ENCODE results near the gene RANGRF.
"Not testable (repeated sequence)": the region's sequence is repeated elsewhere in the genome, so short reads cannot be mapped to it uniquely, and the experiment has no call there.

The RANGRF gene, protein sequence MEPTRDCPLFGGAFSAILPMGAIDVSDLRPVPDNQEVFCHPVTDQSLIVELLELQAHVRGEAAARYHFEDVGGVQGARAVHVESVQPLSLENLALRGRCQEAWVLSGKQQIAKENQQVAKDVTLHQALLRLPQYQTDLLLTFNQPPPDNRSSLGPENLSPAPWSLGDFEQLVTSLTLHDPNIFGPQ

DNA sequence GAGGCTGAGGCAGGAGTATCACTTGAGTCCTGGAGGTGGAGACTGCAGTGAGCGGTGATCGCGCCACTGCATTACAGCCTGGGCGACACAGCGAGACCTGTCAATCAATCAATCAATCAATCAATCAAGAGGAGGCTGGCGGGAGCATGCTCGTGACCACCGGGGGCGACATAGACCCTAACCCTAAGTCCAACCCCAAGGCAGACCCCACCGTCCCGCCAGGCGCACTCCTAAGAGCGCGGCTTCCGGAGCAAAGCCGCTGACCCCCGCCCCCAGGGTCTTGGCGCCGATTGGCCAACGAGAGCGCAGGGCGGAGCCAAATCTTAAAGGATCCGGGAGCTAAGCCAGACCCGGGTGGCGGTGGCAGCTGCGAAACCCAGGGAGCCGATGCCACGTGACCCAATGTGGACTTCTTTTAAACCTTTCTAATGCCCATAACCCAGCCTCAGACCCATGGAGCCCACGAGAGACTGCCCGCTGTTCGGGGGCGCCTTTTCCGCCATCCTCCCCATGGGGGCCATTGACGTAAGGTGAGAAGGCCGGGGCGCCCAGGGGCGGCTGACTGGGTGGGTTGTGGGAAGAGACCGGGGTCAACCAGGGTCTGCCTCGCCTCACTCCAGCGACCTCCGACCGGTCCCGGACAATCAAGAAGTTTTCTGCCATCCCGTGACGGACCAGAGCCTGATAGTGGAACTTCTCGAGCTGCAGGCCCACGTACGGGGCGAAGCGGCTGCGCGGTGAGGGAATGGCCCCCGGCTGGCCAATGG, at the start of gene RANGRF:
Gene RANGRF, plus strand, starts transcription at position 335 of the 767 bp plus-strand sequence. Its CDS starts 119 bp downstream, at position 454.
- DNase-seq (ENCODE audit: low read depth), result peak; percentile 80

DNA sequence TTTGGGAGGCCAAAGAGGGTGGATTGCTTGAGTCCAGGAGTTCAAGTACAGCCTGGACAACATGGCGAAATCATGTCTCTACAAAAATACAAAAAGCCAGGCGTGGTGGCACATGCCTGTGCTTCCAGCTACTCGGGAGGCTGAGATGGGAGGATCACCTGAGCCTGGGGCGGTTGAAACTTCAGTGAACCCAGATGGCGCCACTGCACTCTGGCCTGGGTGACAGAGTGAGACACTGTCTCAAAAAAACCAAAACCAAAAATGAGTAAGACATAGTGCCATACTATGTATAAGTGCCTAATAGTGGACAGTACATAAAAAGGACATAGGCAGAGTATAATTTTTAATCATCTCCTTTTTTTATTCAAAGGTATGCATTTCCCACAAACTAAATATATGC, 44.6 kb upstream of the RANGRF start:
- no peak for DNase-seq (ENCODE audit: low read depth)

DNA sequence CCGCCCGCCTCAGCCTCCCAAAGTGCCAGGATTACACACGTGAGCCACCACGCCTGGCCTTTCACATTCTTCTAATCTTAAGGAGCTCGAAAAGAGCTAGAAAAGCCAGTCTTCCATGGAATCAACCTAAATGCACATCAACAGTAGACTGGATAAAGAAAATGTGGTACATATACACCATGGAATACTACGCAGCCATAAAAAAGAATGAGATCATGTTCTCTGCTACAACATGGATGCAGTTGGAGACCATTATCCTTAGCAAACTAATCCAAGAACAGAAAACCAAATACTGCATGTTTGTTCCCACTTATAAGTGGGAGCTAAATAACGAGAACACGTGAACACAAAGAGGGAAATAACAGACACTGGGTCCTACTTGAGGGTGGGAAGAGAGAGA, 43.7 kb upstream of the RANGRF start:
- no peak for DNase-seq (ENCODE audit: low read depth)

DNA sequence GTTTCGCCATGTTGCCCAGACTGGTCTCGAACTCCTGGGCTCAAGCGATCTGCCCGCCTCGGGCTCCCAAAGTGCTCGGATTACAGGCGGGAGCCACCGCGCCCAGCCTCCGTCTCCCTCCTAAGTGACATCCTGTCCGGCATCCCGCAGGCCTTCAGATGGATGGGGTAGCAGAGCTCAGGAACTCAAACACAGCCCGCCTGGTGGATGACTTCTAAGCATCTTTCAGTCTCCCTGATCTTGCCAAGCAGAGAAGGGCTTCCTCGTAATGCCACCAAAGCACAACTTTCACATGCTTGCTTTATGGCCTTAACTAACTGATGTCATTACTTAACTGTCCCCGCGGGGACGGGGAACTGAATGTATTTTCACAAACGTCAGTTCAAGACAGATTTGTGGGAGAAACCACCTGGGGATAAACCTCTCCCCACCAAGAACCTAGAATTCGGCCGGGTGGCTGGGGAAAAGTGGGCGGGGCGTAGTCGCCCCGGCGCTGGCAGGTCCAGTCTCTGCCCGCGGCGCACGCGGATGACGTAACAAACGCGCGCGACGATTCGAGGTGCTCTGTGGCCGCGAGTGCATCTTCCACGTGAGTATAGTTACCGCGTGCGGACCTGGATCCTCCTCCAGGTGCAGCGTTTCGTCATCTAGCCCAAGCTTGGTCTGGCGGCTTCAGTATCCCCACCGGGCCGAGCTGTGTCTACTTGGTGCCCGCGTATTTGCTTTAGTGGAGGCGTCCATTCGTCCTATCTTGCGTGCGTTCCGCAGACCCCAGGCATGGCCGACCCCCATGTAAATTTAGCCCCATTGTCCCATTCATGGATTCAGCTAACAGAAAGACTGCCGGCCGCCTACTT, 39.5 kb upstream of the RANGRF start, which contains the start of gene PFAS:
Gene PFAS, plus strand, starts transcription at position 539 of the 857 bp plus-strand sequence. CDS start 4,649 bp downstream, outside the sequence.
- DNase-seq (ENCODE audit: low read depth), result peak; percentile 98

DNA sequence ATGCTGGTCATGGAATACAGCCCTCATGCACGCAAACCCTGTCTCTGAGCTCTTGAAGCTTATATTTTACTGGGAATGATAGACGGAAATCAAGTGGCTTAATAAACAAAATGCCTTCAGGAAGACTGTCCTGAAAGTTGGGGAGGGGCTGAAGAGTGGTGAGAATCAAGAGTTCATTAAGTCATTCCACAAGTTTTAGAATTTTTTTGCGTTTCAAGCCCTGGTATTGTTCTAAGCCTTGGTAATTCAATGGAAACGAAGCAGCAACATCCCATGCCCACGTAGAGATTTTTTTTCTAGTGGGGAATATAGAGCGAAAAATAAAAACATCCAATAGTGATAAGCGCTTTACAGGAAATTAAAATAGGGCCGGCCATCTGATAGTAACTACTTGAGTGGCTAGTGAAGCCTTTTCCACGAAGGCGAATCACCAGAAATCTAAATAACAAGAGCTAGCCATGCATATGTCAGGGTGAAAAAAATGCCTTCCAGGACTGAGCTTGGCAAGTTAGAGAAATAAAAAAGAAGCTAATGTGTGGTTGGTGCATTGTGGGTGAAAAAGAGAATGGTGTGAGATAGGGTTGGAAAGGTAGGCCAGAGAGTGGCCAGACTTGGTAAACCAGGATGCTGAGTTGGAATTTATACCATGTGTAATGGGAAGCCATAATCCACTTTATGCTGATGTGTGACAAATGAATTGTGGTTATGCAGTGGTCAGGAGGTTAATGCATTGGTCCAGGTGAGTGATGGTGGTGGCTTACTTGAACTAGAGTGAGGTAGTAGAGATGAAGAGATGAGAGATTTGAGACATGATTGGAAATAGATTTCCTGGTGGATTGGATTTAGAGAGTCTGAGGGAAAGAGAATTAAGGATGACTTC, 38.6 kb upstream of the RANGRF start:
- DNase-seq (ENCODE audit: low read depth), result no peak

DNA sequence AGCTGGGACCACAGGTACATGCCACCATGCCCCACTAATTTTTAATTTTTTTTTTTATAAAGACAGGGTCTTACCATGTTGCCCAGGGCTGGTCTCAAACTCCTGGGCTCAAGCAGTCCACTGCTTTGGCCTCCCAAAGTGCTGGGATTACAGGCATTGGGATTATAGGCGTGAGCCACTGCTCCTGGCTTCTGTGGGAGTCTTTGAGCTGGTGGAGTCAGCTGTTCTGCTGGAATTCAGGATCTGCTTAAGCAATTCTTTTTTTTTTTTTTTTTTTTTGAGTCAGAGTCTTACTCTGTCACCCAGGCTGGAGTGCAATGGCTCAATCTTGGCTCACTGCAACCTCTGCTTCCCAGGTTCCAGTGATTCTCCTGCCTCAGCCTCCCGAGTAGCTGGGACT, 37.1 kb upstream of the RANGRF start:
- DNase-seq (ENCODE audit: low read depth), result not testable (repeated sequence)

DNA sequence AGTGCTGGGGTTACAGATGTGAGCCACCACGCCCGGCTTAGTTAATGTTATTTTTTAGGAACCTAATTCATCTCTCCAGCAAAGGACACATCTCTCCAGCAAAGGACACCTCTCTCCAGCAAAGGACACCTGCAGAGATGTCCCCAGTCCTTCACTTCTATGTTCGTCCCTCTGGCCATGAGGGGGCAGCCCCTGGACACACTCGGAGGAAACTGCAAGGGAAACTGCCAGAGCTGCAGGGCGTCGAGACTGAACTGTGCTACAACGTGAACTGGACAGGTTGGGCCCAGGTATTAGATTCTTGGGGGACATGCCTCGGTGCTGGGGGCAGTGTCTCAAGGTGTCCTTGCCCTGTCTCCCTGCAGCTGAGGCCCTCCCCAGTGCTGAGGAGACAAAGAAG, 34.7 kb upstream of the RANGRF start:
- no peak for DNase-seq (ENCODE audit: low read depth)

DNA sequence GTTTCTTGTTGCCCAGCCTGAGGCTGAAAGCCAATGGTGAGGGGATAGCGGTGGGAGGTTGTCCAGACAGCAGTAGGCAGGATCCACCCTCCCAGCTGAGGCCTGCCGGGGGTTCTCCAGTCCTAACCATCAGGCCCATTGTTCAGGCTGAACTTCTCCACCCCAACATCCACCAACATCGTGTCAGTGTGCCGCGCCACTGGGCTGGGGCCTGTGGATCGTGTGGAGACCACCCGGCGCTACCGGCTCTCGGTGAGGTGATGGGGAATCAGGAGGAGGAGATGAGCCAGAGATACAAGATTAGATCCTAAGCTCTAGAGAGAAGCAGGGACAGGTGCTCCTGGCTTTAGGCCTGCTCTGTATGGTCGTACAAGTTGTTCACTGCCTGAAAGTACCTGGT, 33.6 kb upstream of the RANGRF start:
- DNase-seq (ENCODE audit: low read depth), result no peak

DNA sequence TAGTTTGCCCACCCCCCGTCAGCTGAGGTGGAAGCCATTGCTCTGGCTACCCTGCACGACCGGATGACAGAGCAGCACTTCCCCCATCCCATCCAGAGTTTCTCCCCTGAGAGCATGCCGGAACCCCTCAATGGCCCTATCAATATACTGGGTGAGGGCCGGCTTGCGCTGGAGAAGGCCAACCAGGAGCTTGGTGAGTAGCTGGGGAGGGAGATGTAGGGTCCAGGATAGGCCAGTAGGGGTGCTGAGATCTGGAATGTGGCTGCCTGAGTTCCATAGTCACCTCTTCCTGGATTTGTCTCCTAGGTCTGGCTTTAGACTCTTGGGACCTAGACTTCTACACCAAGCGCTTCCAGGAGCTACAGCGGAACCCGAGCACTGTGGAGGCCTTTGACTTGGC, 33.0 kb upstream of the RANGRF start:
- DNase-seq (ENCODE audit: low read depth), result no peak

DNA sequence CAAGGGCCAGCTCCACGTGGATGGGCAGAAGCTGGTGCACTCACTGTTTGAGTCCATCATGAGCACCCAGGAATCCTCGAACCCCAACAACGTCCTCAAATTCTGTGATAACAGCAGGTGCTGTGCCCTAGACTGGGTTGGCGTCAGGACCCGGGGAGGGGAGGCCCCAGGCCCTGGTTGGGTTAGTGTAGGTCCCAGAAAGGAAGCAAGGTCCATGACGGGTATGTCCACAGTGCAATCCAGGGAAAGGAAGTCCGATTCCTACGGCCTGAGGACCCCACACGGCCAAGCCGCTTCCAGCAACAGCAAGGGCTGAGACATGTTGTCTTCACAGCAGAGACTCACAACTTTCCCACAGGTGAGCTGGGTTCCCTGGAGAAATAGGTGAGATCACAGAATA, 32.2 kb upstream of the RANGRF start:
- DNase-seq (ENCODE audit: low read depth), result no peak

DNA sequence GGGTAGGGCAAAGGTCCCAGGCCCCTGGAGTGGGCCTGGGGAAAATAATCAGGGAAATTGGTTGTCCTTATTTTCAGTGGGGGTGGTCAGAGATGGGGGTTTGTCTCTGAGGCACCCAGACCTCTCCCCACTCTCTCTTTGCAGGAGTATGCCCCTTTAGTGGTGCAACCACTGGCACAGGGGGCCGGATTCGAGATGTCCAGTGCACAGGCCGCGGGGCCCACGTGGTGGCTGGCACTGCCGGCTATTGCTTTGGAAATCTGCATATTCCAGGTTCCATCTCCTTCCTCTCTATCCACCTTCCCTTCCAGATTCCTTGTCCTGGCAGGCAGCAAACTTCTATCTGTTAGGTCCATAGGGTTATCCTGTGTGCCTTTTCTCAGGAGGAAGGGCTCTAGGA, 31.8 kb upstream of the RANGRF start:
- no peak for DNase-seq (ENCODE audit: low read depth)

DNA sequence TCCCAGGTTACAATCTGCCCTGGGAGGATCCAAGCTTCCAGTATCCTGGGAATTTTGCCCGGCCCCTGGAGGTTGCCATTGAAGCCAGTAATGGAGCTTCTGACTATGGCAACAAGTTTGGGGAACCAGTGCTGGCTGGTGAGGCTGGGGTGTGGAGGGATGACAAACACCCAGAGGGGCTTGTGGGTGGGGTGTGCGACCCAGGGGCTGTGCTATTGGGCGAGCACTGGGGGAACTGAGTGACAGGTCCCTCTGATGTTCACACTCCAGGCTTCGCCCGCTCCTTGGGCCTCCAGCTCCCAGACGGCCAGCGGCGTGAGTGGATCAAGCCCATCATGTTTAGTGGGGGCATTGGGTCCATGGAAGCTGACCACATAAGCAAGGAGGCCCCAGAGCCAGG, 30.7 kb upstream of the RANGRF start:
- DNase-seq (ENCODE audit: low read depth), result no peak

DNA sequence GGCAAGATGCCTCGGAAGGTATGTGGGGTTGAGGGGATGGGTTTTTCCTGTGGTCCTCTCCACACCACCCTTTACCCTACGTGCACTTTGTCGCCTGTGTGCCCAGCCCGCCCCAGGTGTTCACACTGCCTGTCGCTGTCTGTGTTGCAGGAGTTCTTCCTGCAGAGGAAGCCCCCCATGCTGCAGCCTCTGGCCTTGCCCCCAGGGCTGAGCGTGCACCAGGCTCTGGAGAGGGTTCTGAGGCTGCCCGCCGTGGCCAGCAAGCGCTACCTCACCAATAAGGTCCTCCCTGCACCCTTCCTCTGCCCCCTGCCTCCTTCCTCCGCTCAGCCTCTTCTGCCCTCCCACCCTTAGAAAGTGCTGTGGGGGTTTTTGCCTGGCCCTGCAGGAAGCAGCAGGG, 24.1 kb upstream of the RANGRF start:
- DNase-seq (ENCODE audit: low read depth), result no peak

DNA sequence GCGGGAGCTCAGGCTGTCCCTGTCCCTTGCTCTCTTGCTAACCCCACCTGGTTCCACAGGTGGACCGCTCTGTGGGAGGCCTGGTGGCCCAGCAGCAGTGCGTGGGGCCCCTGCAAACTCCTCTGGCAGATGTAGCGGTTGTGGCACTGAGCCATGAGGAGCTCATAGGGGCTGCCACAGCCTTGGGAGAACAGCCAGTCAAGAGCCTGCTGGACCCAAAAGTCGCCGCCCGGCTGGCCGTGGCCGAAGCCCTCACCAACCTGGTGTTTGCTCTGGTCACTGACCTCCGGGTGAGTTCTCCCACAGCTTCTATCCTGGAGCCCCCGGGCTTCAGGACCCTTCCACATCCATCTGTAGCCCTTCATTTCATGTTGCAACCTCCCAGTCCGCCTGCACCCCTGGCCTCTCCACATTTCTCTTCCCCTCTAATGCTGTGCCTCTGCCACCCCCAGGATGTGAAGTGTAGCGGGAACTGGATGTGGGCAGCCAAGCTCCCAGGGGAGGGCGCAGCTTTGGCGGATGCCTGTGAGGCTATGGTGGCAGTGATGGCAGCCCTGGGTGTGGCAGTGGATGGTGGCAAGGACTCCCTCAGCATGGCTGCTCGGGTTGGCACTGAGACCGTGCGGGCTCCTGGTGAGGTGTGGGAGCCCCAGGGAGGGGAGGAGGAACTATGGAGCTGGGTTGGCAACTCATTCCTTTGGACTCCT, 23.5 kb upstream of the RANGRF start:
- DNase-seq (ENCODE audit: low read depth), result no peak

DNA sequence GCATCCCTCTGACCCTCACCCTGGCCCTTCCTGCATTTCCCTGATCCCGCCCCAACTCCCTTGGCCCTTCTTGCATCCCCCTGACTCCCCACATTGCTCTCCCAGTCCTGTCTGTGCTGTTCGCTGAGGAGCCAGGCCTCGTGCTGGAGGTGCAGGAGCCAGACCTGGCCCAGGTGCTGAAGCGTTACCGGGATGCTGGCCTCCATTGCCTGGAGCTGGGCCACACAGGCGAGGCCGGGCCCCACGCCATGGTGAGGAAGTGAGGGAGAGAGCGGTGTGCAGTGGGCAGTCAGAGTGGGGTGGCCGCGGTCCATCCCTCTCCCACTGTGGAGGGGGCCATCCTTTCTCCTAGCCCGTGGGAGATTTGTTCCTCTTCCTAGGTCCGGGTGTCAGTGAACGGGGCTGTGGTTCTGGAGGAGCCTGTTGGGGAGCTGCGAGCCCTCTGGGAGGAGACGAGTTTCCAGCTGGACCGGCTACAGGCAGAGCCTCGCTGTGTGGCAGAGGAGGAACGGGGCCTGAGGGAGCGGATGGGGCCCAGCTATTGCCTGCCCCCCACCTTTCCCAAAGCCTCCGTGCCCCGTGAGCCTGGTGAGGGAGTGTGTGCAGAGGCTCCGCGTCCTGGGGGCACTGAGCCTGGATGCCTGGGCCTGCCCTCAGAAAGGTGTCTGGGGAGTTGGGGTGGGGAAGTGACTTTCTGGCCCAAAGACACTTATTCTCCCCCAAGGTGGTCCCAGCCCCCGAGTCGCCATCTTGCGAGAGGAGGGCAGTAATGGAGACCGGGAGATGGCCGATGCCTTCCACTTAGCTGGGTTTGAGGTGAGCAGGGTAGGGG, 21.6 kb upstream of the RANGRF start:
- DNase-seq (ENCODE audit: low read depth), result no peak

DNA sequence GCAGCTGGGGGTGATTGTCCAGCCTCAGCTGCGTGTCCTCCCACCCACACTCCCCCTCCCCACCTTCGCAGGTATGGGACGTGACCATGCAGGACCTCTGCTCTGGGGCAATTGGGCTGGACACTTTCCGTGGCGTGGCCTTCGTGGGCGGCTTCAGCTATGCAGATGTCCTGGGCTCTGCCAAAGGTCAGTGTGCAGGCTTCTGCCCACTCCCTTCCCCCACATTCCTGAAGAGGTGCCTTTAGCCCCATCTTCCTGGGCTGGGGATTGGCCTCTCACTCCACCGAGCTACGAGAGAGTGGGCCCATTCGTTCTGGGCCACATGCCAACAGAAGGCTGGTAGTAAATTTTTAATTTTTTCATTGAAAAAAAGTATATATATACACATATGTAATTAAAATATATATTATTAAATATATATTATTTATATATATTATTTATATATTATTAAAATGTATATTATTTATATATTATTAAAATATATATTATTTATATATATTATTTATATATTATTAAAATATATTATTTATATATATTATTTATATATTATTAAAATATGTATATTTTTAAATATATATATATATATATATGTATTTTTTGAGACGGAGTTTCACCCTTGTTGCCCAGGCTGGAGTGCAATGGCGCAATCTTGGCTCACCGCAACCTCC, 20.9 kb upstream of the RANGRF start:
- no peak for DNase-seq (ENCODE audit: low read depth)

DNA sequence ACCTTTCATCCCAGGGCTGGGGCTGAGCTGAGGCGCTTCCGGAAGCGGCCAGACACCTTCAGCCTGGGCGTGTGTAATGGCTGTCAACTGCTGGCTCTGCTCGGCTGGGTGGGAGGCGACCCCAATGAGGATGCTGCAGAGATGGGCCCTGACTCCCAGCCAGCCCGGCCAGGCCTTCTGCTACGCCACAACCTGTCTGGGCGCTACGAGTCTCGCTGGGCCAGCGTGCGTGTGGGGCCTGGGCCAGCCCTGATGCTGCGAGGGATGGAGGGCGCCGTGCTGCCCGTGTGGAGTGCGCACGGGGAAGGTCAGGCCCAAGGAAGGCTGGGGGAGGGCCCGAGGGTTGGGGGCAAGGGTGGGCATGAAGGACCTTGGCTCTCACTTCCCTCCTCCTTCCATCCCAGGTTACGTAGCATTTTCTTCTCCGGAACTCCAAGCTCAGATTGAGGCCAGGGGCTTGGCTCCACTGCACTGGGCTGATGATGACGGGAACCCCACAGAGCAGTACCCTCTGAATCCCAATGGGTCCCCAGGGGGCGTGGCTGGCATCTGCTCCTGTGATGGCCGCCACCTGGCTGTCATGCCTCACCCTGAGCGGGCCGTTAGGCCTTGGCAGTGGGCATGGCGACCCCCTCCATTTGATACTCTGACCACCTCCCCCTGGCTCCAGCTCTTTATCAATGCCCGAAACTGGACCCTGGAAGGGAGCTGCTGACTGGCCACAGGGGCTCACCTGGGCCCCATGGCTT, 19.7 kb upstream of the RANGRF start:
- DNase-seq (ENCODE audit: low read depth), result no peak

DNA sequence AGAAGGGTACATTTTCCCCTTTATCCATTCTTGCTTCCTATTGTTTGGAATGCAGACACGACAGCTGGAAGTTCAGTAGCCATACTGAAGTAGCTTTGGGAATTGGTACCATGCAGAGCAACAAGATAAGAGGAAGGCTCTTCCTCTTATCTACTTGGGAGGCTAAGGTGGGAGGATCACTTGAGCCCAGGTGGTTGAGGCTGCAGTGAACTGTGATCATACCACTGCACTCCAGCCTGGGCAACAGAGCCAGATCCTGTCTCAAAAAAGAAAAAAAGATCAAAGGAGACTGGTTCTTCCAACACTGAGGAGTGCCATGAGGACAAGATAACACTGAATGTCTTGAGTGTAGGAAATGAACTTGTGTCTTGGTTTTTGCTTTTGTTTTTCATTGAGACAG, 16.0 kb upstream of the RANGRF start:
- no peak for DNase-seq (ENCODE audit: low read depth)

DNA sequence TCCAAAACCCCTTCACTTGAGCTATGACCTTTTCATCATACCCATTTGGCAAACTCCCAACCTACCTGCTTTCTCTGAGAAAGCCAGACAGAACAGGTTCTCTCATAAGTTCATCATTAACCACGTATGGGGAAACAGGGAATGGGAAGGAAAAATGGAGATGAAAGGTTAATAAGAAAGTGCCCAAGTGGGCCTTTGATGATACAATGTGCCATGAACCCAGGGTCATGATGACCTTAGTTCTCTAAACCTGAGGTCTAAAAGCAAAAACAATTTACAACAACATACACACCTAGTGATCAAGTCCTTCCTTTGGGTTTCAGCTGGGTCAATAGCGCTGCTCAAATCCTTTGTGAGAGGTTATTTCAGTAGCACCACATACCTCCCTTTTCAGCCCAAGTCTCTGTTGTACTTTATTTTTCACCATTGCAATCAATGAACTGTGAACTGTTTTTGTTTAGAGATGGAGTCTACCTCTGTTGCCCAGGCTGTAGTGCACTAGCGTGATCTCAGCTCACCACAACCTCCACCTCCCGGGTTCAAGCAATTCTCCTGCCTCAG, 14.5 kb upstream of the RANGRF start:
- no peak for DNase-seq (ENCODE audit: low read depth)
